ENCODE results near the gene CHST15. TPM values are rescaled to one million over a fixed set of nuclear protein-coding genes. Genes with fewer than 3 reads are reported as not detected.

CHST15 gene
- total RNA-seq, 2 experiments from 2014 or later = 14.7 to 26.4 TPM

DNA sequence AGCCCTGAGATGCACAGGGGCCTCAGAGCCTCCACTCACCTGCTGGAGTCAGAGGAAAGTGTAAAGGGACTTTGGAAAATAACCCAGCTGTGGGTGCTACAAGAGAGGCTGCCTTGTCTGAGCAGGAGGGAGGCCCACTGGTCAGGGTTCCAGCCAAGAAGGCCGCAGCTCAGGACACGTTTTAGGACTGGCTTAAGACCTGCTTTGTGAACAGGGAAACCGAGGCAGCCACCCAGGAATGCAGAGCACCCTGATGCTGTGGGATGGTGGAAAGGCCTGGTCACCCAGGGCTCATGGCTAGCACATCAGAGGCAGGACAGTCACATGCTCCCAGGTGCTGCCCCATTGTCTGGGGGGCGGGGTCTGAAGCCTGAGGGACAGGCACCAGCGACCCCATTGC, 38.9 kb upstream of the CHST15 start:
- BruUV-seq (replicated peaks) = no TSS peak
- Histone ChIP-seq H3K36me3 (ENCODE audit: insufficient read depth, low read length) (peaks cover 5% of the 10 kb centered on the region), H3K27ac (ENCODE audit: low read depth, low read length, poor library complexity, severe bottlenecking) (no peak overlapping the region), H3K4me2 (ENCODE audit: low read length) (no peak overlapping the region), H4K20me1 (ENCODE audit: insufficient read depth, low read length) (no peaks in the 10 kb centered on the region), H3K79me2 (ENCODE audit: insufficient read depth, low read depth, low read length) (no peaks in the 10 kb centered on the region), H3K9me3 (ENCODE audit: low read length) (no peaks in the 10 kb centered on the region), H2AFZ (ENCODE audit: low read length) (no peak overlapping the region), H3K4me3 (ENCODE audit: low read depth, low read length, poor library complexity, severe bottlenecking) (no peak overlapping the region), H3K9me2 (ENCODE audit: insufficient read depth, low read length) (no peaks in the 10 kb centered on the region), H3K4me1 (ENCODE audit: insufficient read depth, low read length, poor library complexity, severe bottlenecking) (peaks cover 5% of the 10 kb centered on the region)
- ChIA-PET CTCF (ENCODE audit: unreplicated experiment) (no interaction called here), POLR2A (interaction anchor here (0.7 to 1.9 kb wide), 2 partner anchors 13 to 84 kb away, joined by 3 to 4 read pairs; no protein-coding TSS in a partner anchor)
- DNase-seq (ENCODE audit: low spot score) = no peak
- TF ChIP-seq, protein P1, sequence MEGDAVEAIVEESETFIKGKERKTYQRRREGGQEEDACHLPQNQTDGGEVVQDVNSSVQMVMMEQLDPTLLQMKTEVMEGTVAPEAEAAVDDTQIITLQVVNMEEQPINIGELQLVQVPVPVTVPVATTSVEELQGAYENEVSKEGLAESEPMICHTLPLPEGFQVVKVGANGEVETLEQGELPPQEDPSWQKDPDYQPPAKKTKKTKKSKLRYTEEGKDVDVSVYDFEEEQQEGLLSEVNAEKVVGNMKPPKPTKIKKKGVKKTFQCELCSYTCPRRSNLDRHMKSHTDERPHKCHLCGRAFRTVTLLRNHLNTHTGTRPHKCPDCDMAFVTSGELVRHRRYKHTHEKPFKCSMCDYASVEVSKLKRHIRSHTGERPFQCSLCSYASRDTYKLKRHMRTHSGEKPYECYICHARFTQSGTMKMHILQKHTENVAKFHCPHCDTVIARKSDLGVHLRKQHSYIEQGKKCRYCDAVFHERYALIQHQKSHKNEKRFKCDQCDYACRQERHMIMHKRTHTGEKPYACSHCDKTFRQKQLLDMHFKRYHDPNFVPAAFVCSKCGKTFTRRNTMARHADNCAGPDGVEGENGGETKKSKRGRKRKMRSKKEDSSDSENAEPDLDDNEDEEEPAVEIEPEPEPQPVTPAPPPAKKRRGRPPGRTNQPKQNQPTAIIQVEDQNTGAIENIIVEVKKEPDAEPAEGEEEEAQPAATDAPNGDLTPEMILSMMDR (conservative IDR thresholded peaks at IDR 0.05; ENCODE audit: low read length) = no peak
- TF ChIP-seq EZH2phosphoT487 (IDR thresholded peaks at IDR 0.05; ENCODE audit: borderline replicate concordance, low read depth, low read length) = no peak
- intact Hi-C loops (cut with micrococcal nuclease; ENCODE audit: unreplicated experiment) = no loop called here

DNA sequence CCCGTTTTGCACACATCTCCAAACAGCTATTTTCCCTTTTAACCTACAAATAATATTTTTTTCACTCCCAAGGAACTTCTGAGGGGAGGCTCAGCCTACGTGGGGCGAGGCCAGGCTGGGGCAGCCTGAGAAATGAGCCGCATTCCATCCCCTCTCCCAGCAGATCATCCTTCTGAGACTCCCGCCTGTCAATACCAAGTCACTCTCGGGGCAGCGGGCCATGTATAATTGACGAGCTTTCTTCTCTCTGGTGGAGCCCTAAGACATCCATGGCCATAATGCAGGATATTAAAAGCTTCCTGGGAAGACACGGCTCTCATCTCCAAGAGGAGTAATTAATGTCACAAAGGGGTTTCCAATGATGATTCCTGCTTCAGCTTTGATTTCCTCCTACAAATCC, 37.8 kb upstream of the CHST15 start:
- Histone ChIP-seq H3K27ac (ENCODE audit: low read depth, low read length, poor library complexity, severe bottlenecking) (no peak overlapping the region), H2AFZ (ENCODE audit: low read length) (no peak overlapping the region), H3K4me1 (ENCODE audit: insufficient read depth, low read length, poor library complexity, severe bottlenecking) (peaks cover 10% of the 10 kb centered on the region), H3K9me3 (ENCODE audit: low read length) (no peaks in the 10 kb centered on the region), H3K79me2 (ENCODE audit: insufficient read depth, low read depth, low read length) (no peaks in the 10 kb centered on the region), H3K4me2 (ENCODE audit: low read length) (no peak overlapping the region), H4K20me1 (ENCODE audit: insufficient read depth, low read length) (no peaks in the 10 kb centered on the region), H3K4me3 (ENCODE audit: low read depth, low read length, poor library complexity, severe bottlenecking) (no peak overlapping the region), H3K36me3 (ENCODE audit: insufficient read depth, low read length) (no peaks in the 10 kb centered on the region; the same call in 1 of the 2 replicates), H3K9me2 (ENCODE audit: insufficient read depth, low read length) (no peaks in the 10 kb centered on the region)
- no TSS peak for BruUV-seq (replicated peaks)
- DNase-seq (ENCODE audit: low spot score) = no peak
- CTCF ChIA-PET (ENCODE audit: unreplicated experiment) = no interaction called here
- POLR2A ChIA-PET = no interaction called here
- no peak for TF ChIP-seq EZH2phosphoT487 (IDR thresholded peaks at IDR 0.05; ENCODE audit: borderline replicate concordance, low read depth, low read length)
- TF ChIP-seq, protein P1 (conservative IDR thresholded peaks at IDR 0.05; ENCODE audit: low read length) = no peak
- intact Hi-C loops (cut with micrococcal nuclease; ENCODE audit: unreplicated experiment) = no loop called here

DNA sequence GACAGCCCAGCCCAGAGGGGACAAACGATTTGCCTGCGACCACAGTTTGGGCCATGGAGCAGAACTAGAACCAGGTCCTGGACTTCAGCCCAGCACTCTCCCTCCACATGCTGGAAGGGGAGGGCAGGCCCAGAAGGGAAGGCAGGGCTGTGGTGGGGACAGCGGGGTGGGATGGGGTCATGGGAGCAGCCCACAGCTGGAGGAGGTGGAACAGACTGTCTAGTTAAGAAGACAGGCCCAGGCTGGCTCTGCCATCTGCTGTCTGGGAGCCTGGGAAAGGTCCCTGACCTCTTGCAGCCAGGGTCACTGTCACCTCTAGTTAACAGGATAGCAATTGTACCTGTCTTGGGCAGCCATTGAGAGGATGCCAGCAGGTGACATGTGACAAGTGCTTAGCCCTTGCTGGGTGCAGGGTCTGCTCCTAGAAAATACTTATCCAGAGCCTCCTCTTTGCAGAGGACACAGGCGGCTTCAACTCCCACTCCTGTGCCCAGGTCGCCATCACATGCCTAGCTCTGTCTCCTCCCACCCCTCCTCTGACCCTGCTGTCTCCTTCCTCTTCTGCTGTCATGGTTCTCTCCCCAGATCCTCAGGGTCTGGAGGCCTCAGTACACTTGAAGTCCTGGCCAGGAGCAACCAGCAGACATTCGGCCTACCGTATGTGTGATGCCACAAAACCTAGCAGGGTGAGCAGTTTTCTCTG, 37.0 kb upstream of the CHST15 start:
- H3K9me3 ChIP-seq (ENCODE audit: low read length) = no peaks in the 10 kb centered on the region
- TF ChIP-seq, protein P1 (conservative IDR thresholded peaks at IDR 0.05; ENCODE audit: low read length) = no peak
- no peak for TF ChIP-seq EZH2phosphoT487 (IDR thresholded peaks at IDR 0.05; ENCODE audit: borderline replicate concordance, low read depth, low read length)
- H4K20me1 ChIP-seq (ENCODE audit: insufficient read depth, low read length) = no peaks in the 10 kb centered on the region
- no peak overlapping the region for H3K27ac ChIP-seq (ENCODE audit: low read depth, low read length, poor library complexity, severe bottlenecking)
- H3K79me2 ChIP-seq (ENCODE audit: insufficient read depth, low read depth, low read length) = no peaks in the 10 kb centered on the region
- H3K4me1 ChIP-seq (ENCODE audit: insufficient read depth, low read length, poor library complexity, severe bottlenecking) = peaks cover 18% of the 10 kb centered on the region
- BruUV-seq (replicated peaks) = no TSS peak
- H3K4me3 ChIP-seq (ENCODE audit: low read depth, low read length, poor library complexity, severe bottlenecking) = no peak overlapping the region
- no peaks in the 10 kb centered on the region; the same call in 1 of the 2 replicates for H3K36me3 ChIP-seq (ENCODE audit: insufficient read depth, low read length)
- POLR2A ChIA-PET = interaction anchor here (0.6 kb wide), 1 partner anchor 136 kb away, joined by 3 read pairs; no protein-coding TSS in a partner anchor
- intact Hi-C loops (cut with micrococcal nuclease; ENCODE audit: unreplicated experiment) = no loop called here
- no peak overlapping the region for H3K4me2 ChIP-seq (ENCODE audit: low read length)
- no peak overlapping the region for H2AFZ ChIP-seq (ENCODE audit: low read length)
- H3K9me2 ChIP-seq (ENCODE audit: insufficient read depth, low read length) = no peaks in the 10 kb centered on the region
- no peak for DNase-seq (ENCODE audit: low spot score)
- CTCF ChIA-PET (ENCODE audit: unreplicated experiment) = no interaction called here
